GM19025 (cell line): Measurements from ENCODE around the gene ZNF787.

ENCODE experiments used
- ATAC-seq: cut with Tn5 transposase; IDR thresholded peaks from one replicate; pipeline ENCODE4 v1.9.1; 2021; ENCODE audit warnings: mild to moderate bottlenecking, low read depth, moderate library complexity; ENCODE audit not compliant: unreplicated experiment

The ZNF787 gene

DNA sequence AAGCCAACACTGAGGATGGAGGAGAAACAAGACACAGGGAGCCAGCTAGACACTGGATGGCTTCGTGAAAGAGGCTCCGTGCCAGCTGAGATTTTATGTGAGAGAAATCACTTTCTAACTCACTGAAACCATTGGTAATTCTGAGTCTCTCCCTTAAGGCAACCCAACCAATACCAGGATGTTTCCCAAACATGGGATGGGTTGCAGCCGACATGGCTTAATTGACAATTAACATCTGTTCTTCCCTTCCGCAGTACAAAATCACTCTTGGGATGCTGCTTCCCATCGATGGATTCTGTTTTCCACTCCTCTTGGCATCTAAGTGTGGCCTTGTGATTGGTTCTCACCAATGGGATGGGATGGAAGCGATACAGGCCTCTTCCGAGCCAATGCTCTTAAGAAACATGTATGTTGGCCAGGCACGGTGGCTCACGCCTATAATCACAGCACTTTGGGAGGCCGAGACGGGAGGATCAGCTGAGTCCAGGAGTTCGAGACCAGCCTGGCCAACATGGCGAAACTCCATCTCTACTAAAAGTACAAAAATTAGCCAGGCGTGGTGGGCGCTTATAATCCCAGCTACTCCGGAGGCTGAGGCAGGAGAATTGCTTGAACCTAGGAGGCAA, 2.3 kb upstream of the ZNF787 start:
- no peak for ATAC-seq

- ATAC-seq: peak; percentile 15
Measured at GRCh38 chr19:56120371-56121179, 520 bp downstream of the ZNF787 start.

GRCh38 chr19:56120002-56120370, 1.1 kb downstream of the ZNF787 start:
- no peak for ATAC-seq

DNA sequence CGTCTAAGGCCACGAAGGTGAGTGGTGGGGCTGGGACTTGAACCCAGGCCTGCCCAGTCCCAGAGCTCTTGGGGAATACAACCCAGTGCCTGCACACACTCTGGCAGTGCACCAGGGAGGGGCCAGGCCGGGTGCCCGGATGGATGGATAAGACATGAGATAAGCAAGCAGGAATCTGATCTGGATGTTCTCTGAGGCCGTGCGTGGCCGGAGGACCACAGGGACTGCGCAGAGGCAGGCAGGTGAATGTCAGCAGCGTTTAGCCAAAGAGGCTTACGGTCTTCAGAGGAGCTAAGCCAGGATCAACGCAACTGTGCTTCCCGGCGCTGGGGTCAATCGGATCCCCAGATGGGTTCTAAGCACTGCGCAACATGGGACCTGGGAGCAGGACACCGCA, 1.5 kb downstream of the ZNF787 start:
- no peak for ATAC-seq

GRCh38 chr19:56118666-56119581, 2.2 kb downstream of the ZNF787 start:
- no peak for ATAC-seq

- no peak for ATAC-seq
Measured at GRCh38 chr19:56117889-56118288, 3.2 kb downstream of the ZNF787 start.

GRCh38 chr19:56117376-56117884, 3.7 kb downstream of the ZNF787 start:
- no peak for ATAC-seq

- no peak for ATAC-seq
Measured at GRCh38 chr19:56116606-56117005, 4.5 kb downstream of the ZNF787 start.

DNA sequence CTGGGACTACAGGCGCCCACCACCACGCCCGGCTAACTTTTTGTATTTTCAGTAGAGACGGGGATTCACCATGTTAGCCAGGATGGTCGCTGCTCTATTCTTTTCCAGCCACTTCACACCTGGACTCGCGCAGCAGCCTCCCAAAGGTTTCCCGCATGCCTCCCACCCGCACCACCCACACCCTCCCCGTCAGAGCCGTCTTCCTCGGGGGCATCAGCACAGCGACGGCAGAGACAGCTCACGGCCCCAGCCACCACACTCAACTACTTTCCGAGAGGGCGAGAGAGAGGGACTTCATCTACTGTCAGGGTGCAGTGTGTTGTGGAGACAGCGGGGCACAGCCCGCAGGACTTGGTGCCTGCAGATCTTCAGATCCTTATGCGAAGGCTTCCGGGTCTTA, 5.6 kb downstream of the ZNF787 start:
- no peak for ATAC-seq

DNA sequence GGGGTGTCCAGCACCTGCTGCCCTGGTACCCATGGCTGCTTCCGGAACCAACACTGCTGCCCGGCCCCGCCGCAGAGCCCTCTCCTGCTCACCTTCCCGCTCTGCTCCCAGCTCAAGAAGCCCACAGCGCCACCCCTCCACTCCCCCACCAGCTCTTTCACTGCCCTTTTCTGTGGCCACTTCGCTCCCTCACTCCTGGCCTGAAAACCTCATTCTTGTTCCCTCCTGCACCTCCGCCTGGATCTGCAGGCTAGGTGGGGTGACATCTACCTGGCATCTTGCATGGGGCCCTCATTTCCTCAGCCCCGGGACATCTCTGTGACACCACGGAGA, 6.4 kb downstream of the ZNF787 start:
- no peak for ATAC-seq

DNA sequence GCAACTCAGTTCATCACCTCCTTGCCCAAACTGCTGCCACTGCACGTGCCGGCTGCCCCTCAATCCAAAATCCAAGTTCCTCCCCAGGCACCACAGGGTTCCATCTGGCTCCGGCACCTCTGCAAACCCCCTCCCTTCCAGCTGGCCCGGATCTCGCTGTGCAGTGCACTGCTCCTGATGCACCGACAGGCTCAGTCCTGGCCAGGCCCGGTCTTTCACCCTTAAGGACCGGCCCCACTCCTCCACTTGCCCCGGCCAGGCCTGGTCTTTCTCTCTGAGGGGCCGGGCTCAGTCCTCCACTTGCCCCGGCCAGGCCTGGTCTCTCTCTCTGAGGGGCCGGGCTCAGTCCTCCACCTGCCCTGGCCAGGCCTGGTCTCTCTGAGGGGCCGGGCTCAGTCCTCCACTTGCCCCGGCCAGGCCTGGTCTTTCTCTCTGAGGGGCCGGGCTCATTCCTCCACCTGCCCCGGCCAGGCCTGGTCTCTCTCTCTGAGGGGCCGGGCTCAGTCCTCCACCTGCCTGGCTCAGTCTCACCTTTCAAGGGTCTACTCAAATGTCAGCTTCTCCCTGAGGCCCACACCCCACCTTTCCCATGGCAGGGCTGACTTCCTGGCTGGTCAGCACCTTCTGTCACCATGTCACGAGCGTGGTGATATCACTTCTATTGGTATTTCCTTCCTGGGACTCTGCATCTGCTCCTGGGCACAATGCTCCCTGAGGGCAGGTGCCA, 6.9 kb downstream of the ZNF787 start:
- ATAC-seq: no peak

DNA sequence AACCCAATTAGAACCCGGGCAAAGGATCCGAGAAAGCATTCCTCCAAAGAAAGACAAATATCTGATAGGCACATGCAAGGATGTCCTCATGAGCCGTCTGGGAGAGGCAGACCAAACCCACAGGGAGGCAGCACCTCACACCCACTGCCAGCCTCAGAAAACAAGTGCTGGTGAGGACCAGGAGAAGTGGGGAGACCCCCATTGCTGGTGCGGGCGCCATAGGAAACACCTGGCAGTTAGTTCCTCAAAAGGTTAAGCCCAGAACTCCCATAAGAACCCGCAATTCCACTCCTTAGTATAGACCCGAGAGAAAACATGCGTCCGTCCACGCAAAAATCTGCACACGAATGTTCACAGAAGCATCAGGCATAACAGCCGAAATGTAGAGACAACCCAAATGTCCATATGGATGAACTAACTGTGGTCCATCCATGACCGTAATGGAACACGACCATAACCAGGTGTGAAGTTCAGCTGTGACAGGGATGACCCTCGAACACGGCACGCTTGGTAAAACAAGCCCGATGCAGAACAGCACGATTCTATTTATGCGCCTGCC, 7.9 kb downstream of the ZNF787 start:
- ATAC-seq: no peak

GRCh38 chr19:56112313-56112709, 8.8 kb downstream of the ZNF787 start:
- ATAC-seq: no peak

DNA sequence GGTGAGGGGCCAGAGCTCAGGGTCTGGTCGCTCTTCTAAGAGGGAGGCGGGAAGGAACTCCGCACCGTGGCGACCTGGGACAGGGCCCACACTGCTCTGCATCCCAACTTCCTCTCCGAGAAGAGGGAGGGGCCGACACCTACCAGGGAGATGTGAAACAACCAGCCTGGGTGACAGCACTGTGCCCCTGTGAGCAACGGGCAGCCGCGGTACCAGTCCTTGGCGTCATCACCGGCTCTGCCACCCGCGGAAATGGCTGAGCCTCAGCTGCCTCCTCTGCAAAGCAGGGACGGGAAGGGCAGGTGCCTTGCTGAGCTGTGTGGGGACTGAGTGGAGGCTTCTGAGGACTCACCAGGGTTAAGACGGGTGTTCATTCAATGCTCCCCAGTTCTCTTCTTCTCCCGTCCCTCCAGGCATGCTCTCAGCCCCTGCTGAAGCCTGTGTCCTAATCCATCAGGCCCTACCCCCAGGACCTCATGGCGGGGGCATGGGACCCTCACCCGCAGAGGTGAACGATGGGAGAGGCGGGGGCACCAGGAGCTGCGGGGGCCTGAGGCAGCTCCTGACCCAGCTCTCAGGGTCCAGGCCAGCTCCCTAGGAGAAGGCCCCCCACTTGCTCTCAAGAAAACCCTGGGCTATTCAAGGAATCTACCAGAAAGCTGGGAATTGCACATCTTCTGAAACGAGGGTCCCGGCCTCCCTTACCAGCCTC, 9.3 kb downstream of the ZNF787 start:
- ATAC-seq: peak; percentile 80

GRCh38 chr19:56110515-56111448, 10.3 kb downstream of the ZNF787 start:
- ATAC-seq: no peak

DNA sequence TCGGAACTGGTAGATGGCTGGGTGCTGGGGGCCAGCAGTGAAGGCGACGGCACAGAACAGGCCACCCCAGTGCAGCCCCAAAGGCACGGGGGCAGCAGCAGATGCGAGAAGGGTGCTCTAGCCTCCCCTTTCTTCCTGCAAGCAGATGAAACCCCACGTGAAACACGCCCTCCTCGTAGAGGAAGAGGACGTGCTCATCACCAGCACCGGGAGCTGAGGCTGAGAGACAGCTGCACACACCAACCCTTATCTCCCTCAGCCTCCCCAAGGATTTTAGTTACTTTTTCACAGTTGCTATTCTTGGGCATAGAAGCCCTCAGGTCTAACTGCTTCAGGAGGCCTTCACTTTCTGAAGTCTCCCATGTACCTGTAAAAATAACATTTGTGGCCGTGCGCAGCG, 11.9 kb downstream of the ZNF787 start:
- ATAC-seq: no peak

- no peak for ATAC-seq
Measured at GRCh38 chr19:56108447-56109195, 12.5 kb downstream of the ZNF787 start.
